HepG2 (cell line): ENCODE data around the gene NCOA6. TPM values are rescaled to one million over a fixed set of nuclear protein-coding genes. Genes with fewer than 3 reads are reported as not detected.

Experiments
- ATAC-seq: fragments of 200-7000 bp; cut with Tn5 transposase; 3 replicates; pipeline ENCODE4 v1.9.1; 2020; ENCODE audit warnings: mild to moderate bottlenecking, moderate library complexity
- BruUV-seq: library from RNA; stranded (reverse); fragments of 400-500 nt; replicated peaks from 2 replicates; lab custom pipeline; 2021; lab: Mats Ljungman, UMichigan
- CTCF ChIA-PET: fragments of 300-600 bp; formaldehyde crosslinking; extraction: SDS; loops from one replicate; lab custom pipeline; 2021; ENCODE audit warnings: low total read pairs, inconsistent platforms, low intra/inter-chr PET ratio; lab: Yijun Ruan, JAX
- POLR2A ChIA-PET: fragments of 350-600 bp; sonication (Branson Sonifier 250); formaldehyde crosslinking; loops from one replicate; lab custom pipeline; 2020; ENCODE audit warnings: antibody characterized with exemption, inconsistent platforms; lab: Yijun Ruan, JAX
- DNase-seq: peaks from one replicate; pipeline ENCODE4 v3.0.0-alpha.2; 2015; ENCODE audit warnings: low spot score
- FAIRE-seq: peaks from 3 replicates; lab custom pipeline; 2011; peaks lifted over from hg19 to GRCh38; lab: Jason Lieb, UNC
- H2AFZ ChIP-seq: one replicate; pipeline ENCODE4 v1.6.1; 2011; ENCODE audit warnings: low read length, inconsistent platforms
- H3K27ac ChIP-seq: fragments of 300-600 bp; 3 replicates; pipeline ENCODE4 v1.8.0; 2011; ENCODE audit warnings: mixed run types, mild to moderate bottlenecking, mixed read lengths, low read length, inconsistent platforms; ENCODE audit not compliant: insufficient read depth; ENCODE audit errors: extremely low read length
- H3K27me3 ChIP-seq, 2 experiments: fragments of 200-600 bp in 1 of 2; 2 replicates in 1 of 2; 3 replicates in 1 of 2; pipeline versions ENCODE4 v1.6.0 to v1.8.0; 2011; ENCODE audit warnings: low read length in 2 of 2, mild to moderate bottlenecking in 2 of 2, moderate library complexity in 2 of 2, inconsistent platforms in 1 of 2; ENCODE audit not compliant: insufficient read depth in 2 of 2, control insufficient read depth in 1 of 2
- H3K36me3 ChIP-seq, 2 experiments: fragments of 200-600 bp in 1 of 2; replicated peaks in 1 of 2; 2 replicates in 1 of 2; 3 replicates in 1 of 2; pipeline versions ENCODE4 v1.5.1 to v1.8.0; 2011; ENCODE audit warnings: low read length in 2 of 2, inconsistent platforms in 1 of 2; ENCODE audit not compliant: insufficient read depth in 2 of 2, control insufficient read depth in 1 of 2
- H3K4me1 ChIP-seq: 2 replicates; pipeline ENCODE4 v1.5.1; 2012; ENCODE audit warnings: low read length, inconsistent platforms; ENCODE audit not compliant: insufficient read depth
- H3K4me2 ChIP-seq: 2 replicates; pipeline ENCODE4 v1.6.0; 2011; ENCODE audit warnings: low read depth, low read length, inconsistent platforms
- H3K4me3 ChIP-seq, 3 experiments: fragments of 200-600 bp in 1 of 3; sonication (generic), shearing (Covaris generic) in 1 of 3; replicated peaks in 1 of 3; 2 replicates each; pipeline ENCODE4 v1.5.1; 2011 to 2016; ENCODE audit warnings: low read length in 3 of 3, inconsistent platforms in 2 of 3, low read depth in 2 of 3, mild to moderate bottlenecking in 2 of 3, control low read depth in 1 of 3, mixed read lengths in 1 of 3; ENCODE audit not compliant: insufficient read depth in 1 of 3
- H3K79me2 ChIP-seq: one replicate; pipeline ENCODE4 v1.6.1; 2011; ENCODE audit warnings: low read length, inconsistent platforms; ENCODE audit not compliant: insufficient read depth
- H3K9ac ChIP-seq: 2 replicates; pipeline ENCODE4 v1.6.0; 2011; ENCODE audit warnings: mild to moderate bottlenecking, low read depth, low read length, inconsistent platforms; ENCODE audit not compliant: insufficient read depth
- H3K9me3 ChIP-seq: 2 replicates; pipeline ENCODE4 v1.5.1; 2012; ENCODE audit warnings: mild to moderate bottlenecking, low read length
- H4K20me1 ChIP-seq: 2 replicates; pipeline ENCODE4 v1.6.0; 2011; ENCODE audit warnings: inconsistent platforms, mild to moderate bottlenecking, low read length, moderate library complexity; ENCODE audit not compliant: insufficient read depth
- CERS6 ChIP-seq: sonication (generic); formaldehyde crosslinking; IDR thresholded peaks from 2 replicates; pipeline ENCODE4 v1.5.0; 2020; ENCODE audit warnings: missing genetic modification reagents
- CHD4 ChIP-seq: fragments of 200-600 bp; sonication (generic); IDR thresholded peaks from 2 replicates; pipeline ENCODE4 v1.7.0; 2017; ENCODE audit warnings: mild to moderate bottlenecking, low read length, borderline replicate concordance
- GABPB1 ChIP-seq: IDR thresholded peaks from 2 replicates; pipeline ENCODE4 v1.6.1; 2016; ENCODE audit warnings: mild to moderate bottlenecking, missing genetic modification reagents, moderate library complexity, missing compliant biosample characterization
- HOMEZ ChIP-seq: IDR thresholded peaks from 2 replicates; pipeline ENCODE4 v1.6.1; 2016; ENCODE audit warnings: low read depth
- MED1 ChIP-seq: sonication (generic); formaldehyde crosslinking; IDR thresholded peaks from 2 replicates; pipeline ENCODE4 v1.4.0; 2020; ENCODE audit warnings: missing genetic modification reagents
- PHF20 ChIP-seq: sonication (generic); formaldehyde crosslinking; IDR thresholded peaks from 2 replicates; pipeline ENCODE4 v1.5.0; 2020; ENCODE audit warnings: mild to moderate bottlenecking, missing genetic modification reagents
- PHF8 ChIP-seq: sonication (generic); formaldehyde crosslinking; IDR thresholded peaks from 2 replicates; pipeline ENCODE4 v1.5.0; 2020; ENCODE audit warnings: missing genetic modification reagents
- SP140L ChIP-seq: sonication (generic); formaldehyde crosslinking; IDR thresholded peaks from 2 replicates; pipeline ENCODE4 v1.4.0; 2020; ENCODE audit warnings: missing genetic modification reagents, borderline replicate concordance
- ZNF20 ChIP-seq: sonication (generic); formaldehyde crosslinking; IDR thresholded peaks from 2 replicates; pipeline ENCODE4 v1.4.0; 2020; ENCODE audit warnings: mild to moderate bottlenecking, moderate library complexity, missing genetic modification reagents
- ZNF274 ChIP-seq: sonication (generic); formaldehyde crosslinking; IDR thresholded peaks from 2 replicates; pipeline ENCODE4 v1.5.1; 2020; ENCODE audit warnings: mild to moderate bottlenecking, missing genetic modification reagents
- ZSCAN29 ChIP-seq: sonication (generic); formaldehyde crosslinking; conservative IDR thresholded peaks from 2 replicates; pipeline ENCODE4 v1.4.0; 2020; ENCODE audit warnings: mild to moderate bottlenecking, missing genetic modification reagents
- WGBS: methylation state at CpG from one replicate; pipeline ENCODE4 v1.1.6; 2017; ENCODE audit warnings: low lambda C conversion rate; 5-methylcytosine and 5-hydroxymethylcytosine counted together
- in situ Hi-C: cut with HindIII; loops from 2 replicates; pipeline ENCODE4 v1.10.0; 2017; ENCODE audit warnings: low pct_unique_long_range_greater_than_20kb; ENCODE audit not compliant: extremely low pct_ligation_motif_present
- intact Hi-C: fragments of 100-400 bp; cut with micrococcal nuclease; formaldehyde crosslinking; loops from one replicate; pipeline ENCODE4 v1.10.0; 2022; ENCODE audit not compliant: unreplicated experiment
- polyA plus RNA-seq, 8 experiments: library from polyadenylated mRNA; depleted of rRNA in 3 of 8; stranded (reverse) in 7 of 8; unstranded in 1 of 8; fragments of >200 nt; fragmentation: Illumina TruSeq in 4 of 8; extraction: Trizol in 4 of 8; gene quantifications; 2 replicates each; pipeline versions ENCODE4 v1.2.1 to v1.2.3, GENCODE V29; 2011 to 2016; ENCODE audit warnings: low read depth in 4 of 8, missing spikeins in 1 of 8, mixed read lengths in 1 of 8; ENCODE audit not compliant: insufficient read depth in 1 of 8
- total RNA-seq, 5 experiments: library from RNA; depleted of rRNA; stranded (reverse); fragments of >200 nt; fragmentation: Illumina TruSeq; extraction: Trizol; gene quantifications; 2 replicates each; pipeline ENCODE4 v1.2.3, GENCODE V29; 2016; ENCODE audit warnings: low read depth in 1 of 5

The NCOA6 gene
- total and polyA plus RNA-seq, 2 of the 13 experiments (the other 11 are each of a cell fraction or from before 2014, with no cell fraction given), result 11.2 to 29.3 TPM

- TF ChIP-seq HOMEZ (CRISPR knock-in tag), result no peak
Observed at GRCh38 chr20:34817801-34818200, 7.7 kb downstream of the NCOA6 start (continued).

- POLR2A ChIA-PET, result interaction anchor here (1.6 kb wide), 1 partner anchor 9 kb away, joined by 5 read pairs; the partner anchor contains the start of gene NCOA6
Observed at GRCh38 chr20:34817072-34817471, 8.4 kb downstream of the NCOA6 start.

More at GRCh38 chr20:34817072-34817471, 8.4 kb downstream of the NCOA6 start:
- H3K27ac ChIP-seq, result no peak overlapping the region
- peaks cover 95% of the 10 kb centered on the region for H3K79me2 ChIP-seq
- intact Hi-C loops, result no loop called here
- ATAC-seq, result no peak
- no peaks in the 10 kb centered on the region for H3K9me3 ChIP-seq
- DNase-seq, result no peak
- H3K4me1 ChIP-seq, result peaks cover 13% of the 10 kb centered on the region
- H2AFZ ChIP-seq, result no peak overlapping the region
- 98% methylated on average over 2 of the region's 2 CpGs for whole genome bisulfite sequencing
- H4K20me1 ChIP-seq, result peaks cover 18% of the 10 kb centered on the region
- FAIRE-seq, result no peak
- CTCF ChIA-PET, result no interaction called here
- no peak overlapping the region for H3K4me2 ChIP-seq
- in situ Hi-C loops, result no loop called here
- TF ChIP-seq SP140L (CRISPR knock-in tag), result no peak
- TF ChIP-seq ZNF274 (CRISPR knock-in tag), result no peak
- TF ChIP-seq GABPB1 (CRISPR knock-in tag), result no peak
- TF ChIP-seq MED1 (CRISPR knock-in tag), result no peak
- TF ChIP-seq ZSCAN29, result no peak
- no peak for TF ChIP-seq CERS6
- TF ChIP-seq CHD4, result no peak
- no peak for TF ChIP-seq ZNF20 (CRISPR knock-in tag)
- no peak for TF ChIP-seq PHF20 (CRISPR knock-in tag)
- TF ChIP-seq PHF8 (CRISPR knock-in tag), result no peak
- no peak overlapping the region for H3K4me3 ChIP-seq
- H3K36me3 ChIP-seq, result no peaks in the 10 kb centered on the region; a peak in 2 of 5 replicates
- H3K27me3 ChIP-seq, result no peaks in the 10 kb centered on the region
- H3K9ac ChIP-seq, result no peak overlapping the region
- BruUV-seq, result no TSS peak
